WTC11 (cell line): ENCODE data around the gene CNTNAP2. TPM values are rescaled to one million over a fixed set of nuclear protein-coding genes. Genes with fewer than 3 reads are reported as not detected.

Experiments
- ATAC-seq: fragments of 200-7000 bp; cut with Tn5 transposase; 2 replicates; pipeline ENCODE4 v1.10.0; 2021; ENCODE audit warnings: mild to moderate bottlenecking, moderate library complexity
- CTCF ChIA-PET: fragments of 300-600 bp; sonication (Branson Sonifier 250); formaldehyde crosslinking; loops from one replicate; lab custom pipeline; 2021; ENCODE audit warnings: antibody characterized with exemption; lab: Charles Lee
- POLR2A ChIA-PET: fragments of 350-600 bp; sonication (Branson Sonifier 250); formaldehyde crosslinking; loops from one replicate; lab custom pipeline; 2021; ENCODE audit warnings: antibody characterized with exemption; lab: Charles Lee
- DNase-seq: peaks from one replicate; pipeline ENCODE4 v3.0.0; 2021; ENCODE audit warnings: low spot score
- H3K27ac Mint-ChIP-seq: 2 replicates; pipeline ENCODE4 v1.8.0; 2021; ENCODE audit warnings: mixed read lengths
- H3K27me3 Mint-ChIP-seq: 2 replicates; pipeline ENCODE4 v1.8.0; 2021; ENCODE audit warnings: low read depth, mild to moderate bottlenecking, moderate library complexity, mixed read lengths
- H3K36me3 Mint-ChIP-seq: 2 replicates; pipeline ENCODE4 v1.8.0; 2021; ENCODE audit warnings: mixed read lengths
- H3K4me1 Mint-ChIP-seq: 2 replicates; pipeline ENCODE4 v1.8.0; 2022; ENCODE audit warnings: mixed read lengths
- H3K4me3 Mint-ChIP-seq: 2 replicates; pipeline ENCODE4 v1.8.0; 2021; ENCODE audit warnings: mild to moderate bottlenecking, moderate library complexity, mixed read lengths
- H3K9me3 Mint-ChIP-seq: 2 replicates; pipeline ENCODE4 v1.8.0; 2021; ENCODE audit warnings: mixed read lengths
- CBFB ChIP-seq: sonication (generic); formaldehyde crosslinking; IDR thresholded peaks from 2 replicates; pipeline ENCODE4 v1.8.1; 2022; ENCODE audit warnings: mild to moderate bottlenecking, low read depth, missing genetic modification reagents
- CREM ChIP-seq: sonication (generic); formaldehyde crosslinking; IDR thresholded peaks from 2 replicates; pipeline ENCODE4 v1.8.1; 2022; ENCODE audit warnings: mild to moderate bottlenecking, missing genetic modification reagents, moderate library complexity
- E2F4 ChIP-seq: sonication (generic); formaldehyde crosslinking; IDR thresholded peaks from 2 replicates; pipeline ENCODE4 v1.8.1; 2022; ENCODE audit warnings: low read depth, mild to moderate bottlenecking, moderate library complexity, missing genetic modification reagents, borderline replicate concordance
- FOXP1 ChIP-seq: sonication (generic); formaldehyde crosslinking; IDR thresholded peaks from 2 replicates; pipeline ENCODE4 v1.8.0; 2022; ENCODE audit warnings: missing genetic modification reagents, mild to moderate bottlenecking, moderate library complexity, borderline replicate concordance
- FOXP4 ChIP-seq: sonication (generic); formaldehyde crosslinking; IDR thresholded peaks from 2 replicates; pipeline ENCODE4 v1.8.0; 2022; ENCODE audit warnings: mild to moderate bottlenecking, missing genetic modification reagents
- GABPB1 ChIP-seq: sonication (generic); formaldehyde crosslinking; IDR thresholded peaks from 2 replicates; pipeline ENCODE4 v1.8.1; 2023; ENCODE audit warnings: mild to moderate bottlenecking, missing genetic modification reagents
- GTF2I ChIP-seq: fragments of 250-450 bp; sonication (Bioruptor Pico); conservative IDR thresholded peaks from 2 replicates; pipeline ENCODE4 v1.4.0; 2021; ENCODE audit warnings: mild to moderate bottlenecking
- MAX ChIP-seq: sonication (generic); formaldehyde crosslinking; IDR thresholded peaks from 2 replicates; pipeline ENCODE4 v1.8.0; 2022; ENCODE audit warnings: mild to moderate bottlenecking, missing genetic modification reagents
- MLX ChIP-seq: sonication (generic); formaldehyde crosslinking; IDR thresholded peaks from 2 replicates; pipeline ENCODE4 v1.8.1; 2023; ENCODE audit warnings: mild to moderate bottlenecking, missing genetic modification reagents, moderate library complexity
- MXD4 ChIP-seq: fragments of 250-450 bp; sonication (Bioruptor Pico); IDR thresholded peaks from 2 replicates; pipeline ENCODE4 v1.8.0; 2021; ENCODE audit warnings: mild to moderate bottlenecking, moderate library complexity, borderline replicate concordance
- PRRX2 ChIP-seq: fragments of 250-450 bp; sonication (Bioruptor Pico); IDR thresholded peaks from 2 replicates; pipeline ENCODE4 v1.8.0; 2021; ENCODE audit warnings: mild to moderate bottlenecking
- SMAD3 ChIP-seq: sonication (generic); formaldehyde crosslinking; IDR thresholded peaks from 2 replicates; pipeline ENCODE4 v1.8.0; 2022; ENCODE audit warnings: missing genetic modification reagents, mild to moderate bottlenecking, borderline replicate concordance
- SMAD4 ChIP-seq: sonication (generic); formaldehyde crosslinking; IDR thresholded peaks from 2 replicates; pipeline ENCODE4 v1.8.0; 2022; ENCODE audit warnings: mild to moderate bottlenecking, missing genetic modification reagents
- USF1 ChIP-seq: sonication (generic); formaldehyde crosslinking; IDR thresholded peaks from 2 replicates; pipeline ENCODE4 v1.8.0; 2022; ENCODE audit warnings: mild to moderate bottlenecking, missing genetic modification reagents
- USF2 ChIP-seq: sonication (generic); formaldehyde crosslinking; IDR thresholded peaks from 2 replicates; pipeline ENCODE4 v1.8.1; 2023; ENCODE audit warnings: mild to moderate bottlenecking, missing genetic modification reagents, moderate library complexity
- ZNF138 ChIP-seq: sonication (generic); formaldehyde crosslinking; conservative IDR thresholded peaks from 2 replicates; pipeline ENCODE4 v1.8.1; 2022; ENCODE audit warnings: mild to moderate bottlenecking, moderate library complexity, missing genetic modification reagents
- ZNF263 ChIP-seq: sonication (generic); formaldehyde crosslinking; IDR thresholded peaks from 2 replicates; pipeline ENCODE4 v1.8.1; 2022; ENCODE audit warnings: low read depth, mild to moderate bottlenecking, moderate library complexity, missing genetic modification reagents
- ZNF396 ChIP-seq: fragments of 250-450 bp; sonication (Bioruptor Pico); IDR thresholded peaks from 2 replicates; pipeline ENCODE4 v1.8.0; 2021; ENCODE audit warnings: mild to moderate bottlenecking, moderate library complexity, borderline replicate concordance
- ZNF423 ChIP-seq: fragments of 250-450 bp; sonication (Bioruptor Pico); IDR thresholded peaks from 2 replicates; pipeline ENCODE4 v2.1.2; 2022; ENCODE audit warnings: mild to moderate bottlenecking, moderate library complexity
- total RNA-seq: library from RNA; stranded (reverse); gene quantifications from 3 replicates; pipeline ENCODE4 v1.2.3, GENCODE V29; 2021
- TF ChIP-seq, protein P1 (sequence below): sonication (generic); formaldehyde crosslinking; conservative IDR thresholded peaks from 2 replicates; pipeline ENCODE4 v1.8.1; 2023; ENCODE audit warnings: mild to moderate bottlenecking, low read depth, missing genetic modification reagents, moderate library complexity
- TF ChIP-seq, protein P2 (sequence below): fragments of 200-600 bp; IDR thresholded peaks from 2 replicates; pipeline ENCODE4 v1.8.0; 2022; ENCODE audit warnings: antibody characterized with exemption

Gene CNTNAP2
- total RNA-seq, 1 experiment from 2014 or later = 63.8 TPM

DNA sequence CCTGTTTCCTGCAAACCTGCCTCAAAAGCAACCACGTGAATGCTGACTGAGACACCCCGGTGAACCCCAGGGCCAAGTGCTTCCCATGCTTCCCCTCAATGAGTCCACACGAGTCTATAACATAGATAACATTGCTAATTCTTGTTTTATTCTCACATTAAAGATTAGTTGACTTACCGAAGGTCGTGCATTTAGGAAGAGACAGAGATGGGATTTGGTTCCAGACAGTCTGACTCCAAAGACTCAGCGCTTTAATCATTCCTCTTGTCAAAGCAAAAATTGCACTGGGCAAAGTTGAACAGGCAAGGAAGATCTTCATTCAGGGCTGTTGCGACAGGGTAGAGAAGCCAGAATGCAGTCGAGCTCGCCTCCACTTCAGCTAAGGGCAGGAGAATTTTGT lies 2038.4 kb downstream of the CNTNAP2 start:
- DNase-seq (no peak), ATAC-seq (no peak)
- H3K4me3 Mint-ChIP-seq = no peak overlapping the region
- POLR2A ChIA-PET = no interaction called here
- TF ChIP-seq FOXP1 (CRISPR knock-in tag) (no peak), MXD4 (CRISPR knock-in tag) (no peak)
- TF ChIP-seq, protein P1, sequence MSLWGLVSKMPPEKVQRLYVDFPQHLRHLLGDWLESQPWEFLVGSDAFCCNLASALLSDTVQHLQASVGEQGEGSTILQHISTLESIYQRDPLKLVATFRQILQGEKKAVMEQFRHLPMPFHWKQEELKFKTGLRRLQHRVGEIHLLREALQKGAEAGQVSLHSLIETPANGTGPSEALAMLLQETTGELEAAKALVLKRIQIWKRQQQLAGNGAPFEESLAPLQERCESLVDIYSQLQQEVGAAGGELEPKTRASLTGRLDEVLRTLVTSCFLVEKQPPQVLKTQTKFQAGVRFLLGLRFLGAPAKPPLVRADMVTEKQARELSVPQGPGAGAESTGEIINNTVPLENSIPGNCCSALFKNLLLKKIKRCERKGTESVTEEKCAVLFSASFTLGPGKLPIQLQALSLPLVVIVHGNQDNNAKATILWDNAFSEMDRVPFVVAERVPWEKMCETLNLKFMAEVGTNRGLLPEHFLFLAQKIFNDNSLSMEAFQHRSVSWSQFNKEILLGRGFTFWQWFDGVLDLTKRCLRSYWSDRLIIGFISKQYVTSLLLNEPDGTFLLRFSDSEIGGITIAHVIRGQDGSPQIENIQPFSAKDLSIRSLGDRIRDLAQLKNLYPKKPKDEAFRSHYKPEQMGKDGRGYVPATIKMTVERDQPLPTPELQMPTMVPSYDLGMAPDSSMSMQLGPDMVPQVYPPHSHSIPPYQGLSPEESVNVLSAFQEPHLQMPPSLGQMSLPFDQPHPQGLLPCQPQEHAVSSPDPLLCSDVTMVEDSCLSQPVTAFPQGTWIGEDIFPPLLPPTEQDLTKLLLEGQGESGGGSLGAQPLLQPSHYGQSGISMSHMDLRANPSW (CRISPR knock-in tag) = no peak
- TF ChIP-seq, all 79 proteins: peak for 0
- no peak overlapping the region for H3K27ac Mint-ChIP-seq
- H3K4me1 Mint-ChIP-seq = peaks cover 6% of the 10 kb centered on the region; the same call in 1 of the 2 replicates
- H3K36me3 Mint-ChIP-seq = peaks cover 13% of the 10 kb centered on the region
- no peaks in the 10 kb centered on the region for H3K27me3 Mint-ChIP-seq
- CTCF ChIA-PET = no interaction called here
- peaks cover 13% of the 10 kb centered on the region for H3K9me3 Mint-ChIP-seq

DNA sequence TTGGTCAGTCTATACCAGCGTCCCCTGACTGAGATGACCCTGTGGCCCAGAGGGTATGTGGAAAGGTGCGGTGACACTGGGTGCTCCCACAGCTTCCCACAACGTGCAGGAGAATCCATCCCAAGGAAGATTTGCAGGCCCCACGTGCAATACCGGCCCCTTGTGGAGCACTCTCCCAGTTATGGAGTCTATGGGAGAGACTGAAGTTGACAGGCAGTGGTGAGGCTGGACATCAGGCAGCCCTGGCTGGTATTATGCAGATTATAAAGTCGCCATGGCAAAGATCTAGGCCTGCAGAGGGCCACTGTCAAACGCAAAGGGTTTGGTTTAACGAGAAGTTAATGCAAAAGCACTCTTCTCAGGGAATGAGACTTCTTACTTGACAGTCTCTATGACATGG lies 2039.2 kb downstream of the CNTNAP2 start:
- no peak for ATAC-seq
- peaks cover 13% of the 10 kb centered on the region for H3K9me3 Mint-ChIP-seq
- no peak overlapping the region for H3K4me3 Mint-ChIP-seq
- H3K4me1 Mint-ChIP-seq = peaks cover 6% of the 10 kb centered on the region; the same call in 1 of the 2 replicates
- H3K36me3 Mint-ChIP-seq = peaks cover 13% of the 10 kb centered on the region
- CTCF ChIA-PET = interaction anchor here (0.8 kb wide), 1 partner anchor 12 kb away, joined by 3 read pairs; no protein-coding TSS in a partner anchor
- DNase-seq = no peak
- no peaks in the 10 kb centered on the region for H3K27me3 Mint-ChIP-seq
- no peak overlapping the region for H3K27ac Mint-ChIP-seq
- POLR2A ChIA-PET = no interaction called here
- TF ChIP-seq CBFB (CRISPR knock-in tag) (no peak), PRRX2 (CRISPR knock-in tag) (no peak), CREM (CRISPR knock-in tag) (no peak), ZNF423 (no peak), MLX (CRISPR knock-in tag) (no peak), E2F4 (CRISPR knock-in tag) (no peak), USF1 (no peak), GTF2I (CRISPR knock-in tag) (no peak), SMAD3 (no peak), ZNF138 (CRISPR knock-in tag) (no peak), FOXP4 (CRISPR knock-in tag) (no peak), MAX (no peak), SMAD4 (CRISPR knock-in tag) (no peak), ZNF396 (CRISPR knock-in tag) (no peak), GABPB1 (CRISPR knock-in tag) (no peak), ZNF263 (CRISPR knock-in tag) (no peak), USF2 (no peak)
- TF ChIP-seq, protein P2, sequence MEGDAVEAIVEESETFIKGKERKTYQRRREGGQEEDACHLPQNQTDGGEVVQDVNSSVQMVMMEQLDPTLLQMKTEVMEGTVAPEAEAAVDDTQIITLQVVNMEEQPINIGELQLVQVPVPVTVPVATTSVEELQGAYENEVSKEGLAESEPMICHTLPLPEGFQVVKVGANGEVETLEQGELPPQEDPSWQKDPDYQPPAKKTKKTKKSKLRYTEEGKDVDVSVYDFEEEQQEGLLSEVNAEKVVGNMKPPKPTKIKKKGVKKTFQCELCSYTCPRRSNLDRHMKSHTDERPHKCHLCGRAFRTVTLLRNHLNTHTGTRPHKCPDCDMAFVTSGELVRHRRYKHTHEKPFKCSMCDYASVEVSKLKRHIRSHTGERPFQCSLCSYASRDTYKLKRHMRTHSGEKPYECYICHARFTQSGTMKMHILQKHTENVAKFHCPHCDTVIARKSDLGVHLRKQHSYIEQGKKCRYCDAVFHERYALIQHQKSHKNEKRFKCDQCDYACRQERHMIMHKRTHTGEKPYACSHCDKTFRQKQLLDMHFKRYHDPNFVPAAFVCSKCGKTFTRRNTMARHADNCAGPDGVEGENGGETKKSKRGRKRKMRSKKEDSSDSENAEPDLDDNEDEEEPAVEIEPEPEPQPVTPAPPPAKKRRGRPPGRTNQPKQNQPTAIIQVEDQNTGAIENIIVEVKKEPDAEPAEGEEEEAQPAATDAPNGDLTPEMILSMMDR = no peak
